Mesenchymal stem cell (in vitro differentiated cells and primary cell): ENCODE data around the gene WDTC1.
A peak's percentile ranks its signal among the peaks of the same experiment; 100 is the strongest.

Experiments used
- DNase-seq: peaks from one replicate; pipeline ENCODE4 v3.0.0-alpha.2; 2013
- H2AFZ ChIP-seq: one replicate; pipeline ENCODE4 v1.6.1; 2013; ENCODE audit warnings: low read depth, mild to moderate bottlenecking, control low read depth, inconsistent platforms, low read length, moderate library complexity
- H2AK5ac ChIP-seq: 2 replicates; pipeline ENCODE4 v1.6.1; 2013; ENCODE audit warnings: low read length, moderate library complexity, mild to moderate bottlenecking, inconsistent platforms; ENCODE audit not compliant: severe bottlenecking
- H2BK120ac ChIP-seq: one replicate; pipeline ENCODE4 v1.6.1; 2013; ENCODE audit warnings: low read depth, mild to moderate bottlenecking, inconsistent platforms, low read length, moderate library complexity
- H2BK12ac ChIP-seq, 2 experiments: one replicate each; pipeline ENCODE4 v1.6.1; 2013; ENCODE audit warnings: inconsistent platforms in 2 of 2, low read length in 2 of 2, mild to moderate bottlenecking in 2 of 2, moderate library complexity in 2 of 2, control low read depth in 1 of 2
- H2BK15ac ChIP-seq: one replicate; pipeline ENCODE4 v1.6.1; 2013; ENCODE audit warnings: mild to moderate bottlenecking, low read depth, inconsistent platforms; ENCODE audit not compliant: poor library complexity, severe bottlenecking
- H2BK5ac ChIP-seq: 2 replicates; pipeline ENCODE4 v1.6.1; 2013; ENCODE audit warnings: low read depth, mild to moderate bottlenecking, low read length, control low read depth, inconsistent platforms; ENCODE audit not compliant: poor library complexity, severe bottlenecking
- H3K14ac ChIP-seq, 2 experiments: one replicate each; pipeline ENCODE4 v1.6.1; 2013; ENCODE audit warnings: inconsistent platforms in 2 of 2, low read length in 2 of 2, control low read depth in 1 of 2, mild to moderate bottlenecking in 1 of 2, moderate library complexity in 1 of 2
- H3K18ac ChIP-seq, 2 experiments: one replicate each; pipeline ENCODE4 v1.6.1; 2013; ENCODE audit warnings: inconsistent platforms in 2 of 2, low read length in 2 of 2, control low read depth in 1 of 2, low read depth in 1 of 2, mild to moderate bottlenecking in 1 of 2
- H3K23ac ChIP-seq, 2 experiments: one replicate each; pipeline ENCODE4 v1.6.1; 2013; ENCODE audit warnings: inconsistent platforms in 2 of 2, low read length in 2 of 2, mild to moderate bottlenecking in 2 of 2, moderate library complexity in 2 of 2, control low read depth in 1 of 2
- H3K27ac ChIP-seq: 2 replicates; pipeline ENCODE4 v1.5.1; 2013; ENCODE audit warnings: mild to moderate bottlenecking, moderate library complexity, low read length, control low read depth, inconsistent platforms; ENCODE audit not compliant: poor library complexity, severe bottlenecking
- H3K27me3 ChIP-seq, 2 experiments: 2 replicates each; pipeline versions ENCODE4 v1.6.1 to v1.7.0; 2013; ENCODE audit warnings: low read length in 2 of 2, mild to moderate bottlenecking in 2 of 2, moderate library complexity in 2 of 2, control low read depth in 1 of 2, inconsistent platforms in 1 of 2; ENCODE audit not compliant: control insufficient read depth in 1 of 2, insufficient read depth in 1 of 2
- H3K36me3 ChIP-seq, 2 experiments: 2 replicates each; pipeline versions ENCODE4 v1.6.1 to v1.7.0; 2013; ENCODE audit warnings: low read length in 2 of 2, control low read depth in 1 of 2, inconsistent platforms in 1 of 2, low read depth in 1 of 2, mild to moderate bottlenecking in 1 of 2; ENCODE audit not compliant: insufficient read depth in 2 of 2, control insufficient read depth in 1 of 2
- H3K4ac ChIP-seq, 2 experiments: one replicate each; pipeline ENCODE4 v1.6.1; 2013; ENCODE audit warnings: inconsistent platforms in 2 of 2, low read length in 2 of 2, mild to moderate bottlenecking in 2 of 2, moderate library complexity in 2 of 2, control low read depth in 1 of 2, low read depth in 1 of 2
- H3K4me1 ChIP-seq: 2 replicates; pipeline ENCODE4 v1.6.1; 2013; ENCODE audit warnings: low read depth, low read length, control low read depth; ENCODE audit not compliant: control insufficient read depth, insufficient read depth
- H3K4me2 ChIP-seq: 2 replicates; pipeline ENCODE4 v1.6.1; 2013; ENCODE audit warnings: low read length, mild to moderate bottlenecking, inconsistent platforms; ENCODE audit not compliant: poor library complexity, severe bottlenecking
- H3K4me3 ChIP-seq, 2 experiments: 2 replicates each; pipeline versions ENCODE4 v1.5.1 to v1.7.0; 2013; ENCODE audit warnings: low read length in 2 of 2, mild to moderate bottlenecking in 2 of 2, control low read depth in 1 of 2, low read depth in 1 of 2; ENCODE audit not compliant: insufficient read depth in 1 of 2
- H3K79me1 ChIP-seq: replicated peaks from 2 replicates; pipeline ENCODE4 v1.6.1; 2013; ENCODE audit warnings: mild to moderate bottlenecking, control low read depth, low read length, inconsistent platforms; ENCODE audit not compliant: poor library complexity, severe bottlenecking
- H3K9ac ChIP-seq: 2 replicates; pipeline ENCODE4 v1.7.0; 2013; ENCODE audit warnings: mild to moderate bottlenecking, low read length, moderate library complexity
- H3K9me3 ChIP-seq: 2 replicates; pipeline ENCODE4 v1.7.0; 2013; ENCODE audit warnings: mild to moderate bottlenecking, low read length; ENCODE audit not compliant: control insufficient read depth
- H4K8ac ChIP-seq: one replicate; pipeline ENCODE4 v1.6.1; 2013; ENCODE audit warnings: inconsistent platforms, mild to moderate bottlenecking, low read length, moderate library complexity
- H4K91ac ChIP-seq: one replicate; pipeline ENCODE4 v1.6.1; 2013; ENCODE audit warnings: mild to moderate bottlenecking, low read length, inconsistent platforms
- WGBS: methylation state at CpG from one replicate; pipeline ENCODE4 v1.1.7; 2013; ENCODE audit warnings: mixed read lengths; 5-methylcytosine and 5-hydroxymethylcytosine counted together

The WDTC1 gene

GRCh38 chr1:27330786-27331185 lies 96.4 kb downstream of the WDTC1 start:
- Histone ChIP-seq H2BK120ac (no peak overlapping the region), H3K4me2 (no peak overlapping the region), H2AFZ (no peak overlapping the region), H3K18ac (no peak overlapping the region), H3K4me1 (peaks cover 8% of the 10 kb centered on the region), H2BK5ac (no peak overlapping the region), H3K4me3 (no peak overlapping the region), H3K36me3 (peaks cover 64 to 79% of the 10 kb centered on the region in 2 experiments), H2AK5ac (no peak overlapping the region), H4K8ac (no peak overlapping the region), H3K27ac (no peak overlapping the region), H3K9me3 (no peaks in the 10 kb centered on the region), H4K91ac (no peak overlapping the region), H3K9ac (no peak overlapping the region), H2BK15ac (no peak overlapping the region), H3K79me1 (peaks cover 29% of the 10 kb centered on the region), H3K14ac (no peak overlapping the region), H3K4ac (no peak overlapping the region), H3K23ac (no peak overlapping the region), H2BK12ac (no peak overlapping the region), H3K27me3 (no peaks in the 10 kb centered on the region)
- 91% methylated on average over 7 of the region's 8 CpGs for WGBS
- DNase-seq = no peak

DNA sequence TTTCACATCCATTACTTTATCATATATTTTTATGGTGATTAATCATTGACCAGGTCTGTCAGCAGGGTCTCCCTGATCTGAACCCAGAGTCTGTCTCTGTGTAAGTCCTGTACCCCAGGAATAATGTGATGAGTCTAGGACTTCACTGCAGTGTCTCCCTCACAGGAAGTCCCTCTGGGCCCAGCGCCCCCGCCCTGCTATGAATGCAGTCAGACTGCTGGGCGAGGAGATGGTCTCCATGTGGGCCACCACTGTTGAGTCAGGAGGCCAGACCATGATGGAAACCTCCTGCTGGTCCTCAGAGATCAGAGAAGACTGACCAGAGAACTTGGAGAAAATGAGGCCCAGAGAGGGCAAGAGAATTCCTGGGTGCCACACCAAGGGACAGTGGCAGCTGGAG lies 97.0 kb downstream of the WDTC1 start:
- no peak overlapping the region for H2BK120ac ChIP-seq
- no peak overlapping the region for H2BK5ac ChIP-seq
- H3K27me3 ChIP-seq = no peaks in the 10 kb centered on the region

GRCh38 chr1:27331922-27332321 lies 97.5 kb downstream of the WDTC1 start:
- no peak overlapping the region for H3K18ac ChIP-seq
- H4K91ac ChIP-seq = no peak overlapping the region
- no peak overlapping the region for H3K23ac ChIP-seq
- no peak overlapping the region for H2AFZ ChIP-seq
- no peak overlapping the region for H2BK12ac ChIP-seq
- no peaks in the 10 kb centered on the region for H3K27me3 ChIP-seq
- no peak overlapping the region for H3K4me3 ChIP-seq
- no peak overlapping the region for H3K14ac ChIP-seq
- H4K8ac ChIP-seq = no peak overlapping the region
- H3K4me2 ChIP-seq = no peak overlapping the region
- no peak overlapping the region for H3K4ac ChIP-seq
- H3K4me1 ChIP-seq = peaks cover 8% of the 10 kb centered on the region
- peaks cover 29% of the 10 kb centered on the region for H3K79me1 ChIP-seq
- H2AK5ac ChIP-seq = no peak overlapping the region
- H2BK120ac ChIP-seq = no peak overlapping the region
- H2BK5ac ChIP-seq = no peak overlapping the region
- no peak for DNase-seq
- H3K9me3 ChIP-seq = no peaks in the 10 kb centered on the region
- no peak overlapping the region for H3K27ac ChIP-seq
- H3K36me3 ChIP-seq = peaks cover 72 to 79% of the 10 kb centered on the region in 2 experiments
- no peak overlapping the region for H2BK15ac ChIP-seq
- peak overlapping the region; percentile 11 for H3K9ac ChIP-seq
- 98% methylated on average over 5 of the region's 5 CpGs for WGBS

More for the DNA sequence above, 97.0 kb downstream of the WDTC1 start:
- Histone ChIP-seq H3K18ac (no peak overlapping the region), H3K27ac (no peak overlapping the region), H3K36me3 (peaks cover 67 to 79% of the 10 kb centered on the region in 2 experiments), H4K8ac (no peak overlapping the region), H3K9me3 (no peaks in the 10 kb centered on the region), H3K9ac (peak overlapping the region; percentile 11), H3K4me2 (no peak overlapping the region), H2BK15ac (no peak overlapping the region), H3K23ac (no peak overlapping the region), H3K14ac (no peak overlapping the region), H2AFZ (no peak overlapping the region), H2BK12ac (no peak overlapping the region), H4K91ac (no peak overlapping the region), H3K4me1 (peaks cover 8% of the 10 kb centered on the region), H3K79me1 (peaks cover 29% of the 10 kb centered on the region), H2AK5ac (no peak overlapping the region), H3K4ac (no peak overlapping the region), H3K4me3 (no peak overlapping the region)
- WGBS = 94% methylated on average over 3 of the region's 3 CpGs
- no peak for DNase-seq

- no peaks in the 10 kb centered on the region for H3K27me3 ChIP-seq
- no peak overlapping the region for H3K27ac ChIP-seq
- WGBS = 70% methylated on average over 11 of the region's 11 CpGs
- peaks cover 8% of the 10 kb centered on the region for H3K4me1 ChIP-seq
- H4K8ac ChIP-seq = no peak overlapping the region
- H3K9me3 ChIP-seq = no peaks in the 10 kb centered on the region
- no peak overlapping the region for H3K4me2 ChIP-seq
- no peak overlapping the region for H4K91ac ChIP-seq
- no peak overlapping the region for H2AFZ ChIP-seq
- no peak overlapping the region for H3K18ac ChIP-seq
- no peak overlapping the region for H2BK120ac ChIP-seq
- H3K23ac ChIP-seq = no peak overlapping the region
- H3K4me3 ChIP-seq = no peak overlapping the region
- H3K4ac ChIP-seq = no peak overlapping the region
- H3K79me1 ChIP-seq = peaks cover 29% of the 10 kb centered on the region
- H3K9ac ChIP-seq = no peak overlapping the region
- no peak overlapping the region for H2BK15ac ChIP-seq
- peaks cover 72 to 78% of the 10 kb centered on the region in 2 experiments for H3K36me3 ChIP-seq
- no peak overlapping the region for H3K14ac ChIP-seq
- no peak overlapping the region for H2AK5ac ChIP-seq
- no peak overlapping the region for H2BK5ac ChIP-seq
- DNase-seq = peak; percentile 52
- no peak overlapping the region for H2BK12ac ChIP-seq
Measured at GRCh38 chr1:27332536-27333281, 98.3 kb downstream of the WDTC1 start.
